ENCODE results near the gene GIPR. TPM values are rescaled to one million over a fixed set of nuclear protein-coding genes. Genes with fewer than 3 reads are reported as not detected.
A peak's percentile ranks its signal among the peaks of the same experiment; 100 is the strongest.

Gene GIPR
- total and polyA plus RNA-seq, 10 of the 15 experiments (the other 5 are each of a cell fraction or from before 2014, with no cell fraction given), result 1.7 to 26.3 (median 13.7) TPM

DNA sequence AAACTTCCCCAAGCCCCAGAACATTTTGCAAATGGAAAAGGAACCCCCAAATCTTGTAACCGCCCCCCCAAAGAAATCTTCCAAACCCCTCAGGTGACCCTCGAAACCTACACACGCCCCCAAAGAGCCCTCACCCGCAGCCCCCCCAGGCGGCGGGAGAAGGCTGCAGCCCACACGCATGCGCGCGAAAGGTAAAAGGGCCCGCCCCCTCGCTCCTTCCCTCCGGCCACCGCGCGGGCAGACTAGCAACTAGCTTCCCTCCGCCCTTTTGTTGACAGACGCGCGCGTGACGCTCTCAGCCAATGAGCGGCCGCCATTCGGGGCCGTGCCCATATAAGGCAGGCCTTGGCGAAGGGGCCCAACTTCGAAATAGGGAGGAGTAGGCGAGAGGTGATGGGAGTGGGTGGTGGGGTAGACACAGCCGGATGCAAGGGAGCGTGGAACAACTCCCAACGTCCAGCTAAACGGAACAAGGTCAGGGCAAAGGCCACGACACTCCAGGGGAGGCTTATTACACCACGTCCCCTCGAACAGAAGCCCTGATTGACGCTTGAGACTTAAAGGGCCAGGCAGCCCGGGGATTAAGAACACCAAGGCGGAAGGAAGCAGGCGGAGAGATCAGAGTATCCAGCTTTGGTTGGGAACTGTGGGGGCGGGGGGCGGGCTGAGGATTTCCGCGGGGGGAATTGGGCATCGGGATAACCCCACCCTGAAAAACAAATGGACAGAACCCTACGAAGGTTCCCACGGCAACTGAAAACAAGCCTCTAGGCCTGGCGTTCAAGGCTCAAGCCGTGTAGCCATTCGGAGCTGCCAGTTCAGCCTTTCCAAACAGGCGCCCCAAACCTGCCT, 49.3 kb downstream of the GIPR start (continued):
- TF ChIP-seq, protein P1, sequence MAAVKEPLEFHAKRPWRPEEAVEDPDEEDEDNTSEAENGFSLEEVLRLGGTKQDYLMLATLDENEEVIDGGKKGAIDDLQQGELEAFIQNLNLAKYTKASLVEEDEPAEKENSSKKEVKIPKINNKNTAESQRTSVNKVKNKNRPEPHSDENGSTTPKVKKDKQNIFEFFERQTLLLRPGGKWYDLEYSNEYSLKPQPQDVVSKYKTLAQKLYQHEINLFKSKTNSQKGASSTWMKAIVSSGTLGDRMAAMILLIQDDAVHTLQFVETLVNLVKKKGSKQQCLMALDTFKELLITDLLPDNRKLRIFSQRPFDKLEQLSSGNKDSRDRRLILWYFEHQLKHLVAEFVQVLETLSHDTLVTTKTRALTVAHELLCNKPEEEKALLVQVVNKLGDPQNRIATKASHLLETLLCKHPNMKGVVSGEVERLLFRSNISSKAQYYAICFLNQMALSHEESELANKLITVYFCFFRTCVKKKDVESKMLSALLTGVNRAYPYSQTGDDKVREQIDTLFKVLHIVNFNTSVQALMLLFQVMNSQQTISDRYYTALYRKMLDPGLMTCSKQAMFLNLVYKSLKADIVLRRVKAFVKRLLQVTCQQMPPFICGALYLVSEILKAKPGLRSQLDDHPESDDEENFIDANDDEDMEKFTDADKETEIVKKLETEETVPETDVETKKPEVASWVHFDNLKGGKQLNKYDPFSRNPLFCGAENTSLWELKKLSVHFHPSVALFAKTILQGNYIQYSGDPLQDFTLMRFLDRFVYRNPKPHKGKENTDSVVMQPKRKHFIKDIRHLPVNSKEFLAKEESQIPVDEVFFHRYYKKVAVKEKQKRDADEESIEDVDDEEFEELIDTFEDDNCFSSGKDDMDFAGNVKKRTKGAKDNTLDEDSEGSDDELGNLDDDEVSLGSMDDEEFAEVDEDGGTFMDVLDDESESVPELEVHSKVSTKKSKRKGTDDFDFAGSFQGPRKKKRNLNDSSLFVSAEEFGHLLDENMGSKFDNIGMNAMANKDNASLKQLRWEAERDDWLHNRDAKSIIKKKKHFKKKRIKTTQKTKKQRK (IDR thresholded peaks at IDR 0.05; ENCODE audit: low read depth, low read length), result no peak
- TF ChIP-seq SREBF1 (IDR thresholded peaks at IDR 0.05; ENCODE audit: low read length), result no peak; the same call in 1 of the 2 replicates
- peak; percentile 70; the same call in 1 of the 2 replicates for TF ChIP-seq EZH2 (IDR thresholded peaks at IDR 0.05; ENCODE audit: borderline replicate concordance, control insufficient read depth, low read depth, low read length)
- peak; percentile 83 for TF ChIP-seq FOXK2 (IDR thresholded peaks at IDR 0.05)
- TF ChIP-seq, protein P2, sequence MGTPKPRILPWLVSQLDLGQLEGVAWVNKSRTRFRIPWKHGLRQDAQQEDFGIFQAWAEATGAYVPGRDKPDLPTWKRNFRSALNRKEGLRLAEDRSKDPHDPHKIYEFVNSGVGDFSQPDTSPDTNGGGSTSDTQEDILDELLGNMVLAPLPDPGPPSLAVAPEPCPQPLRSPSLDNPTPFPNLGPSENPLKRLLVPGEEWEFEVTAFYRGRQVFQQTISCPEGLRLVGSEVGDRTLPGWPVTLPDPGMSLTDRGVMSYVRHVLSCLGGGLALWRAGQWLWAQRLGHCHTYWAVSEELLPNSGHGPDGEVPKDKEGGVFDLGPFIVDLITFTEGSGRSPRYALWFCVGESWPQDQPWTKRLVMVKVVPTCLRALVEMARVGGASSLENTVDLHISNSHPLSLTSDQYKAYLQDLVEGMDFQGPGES (IDR thresholded peaks at IDR 0.05), result peak; percentile 97
- peak; percentile 95 to 97 for TF ChIP-seq BHLHE40 (IDR thresholded peaks at IDR 0.05; ENCODE audit: borderline replicate concordance in 1 of 2, low read depth in 2 of 2, low read length in 1 of 2)
- no peak for TF ChIP-seq TCF7 (IDR thresholded peaks at IDR 0.05; ENCODE audit: borderline replicate concordance)
- no peak for TF ChIP-seq PAX8 (IDR thresholded peaks at IDR 0.05)
- TF ChIP-seq MTA2 (IDR thresholded peaks at IDR 0.05; ENCODE audit: low read depth), result peak; percentile 9
- TF ChIP-seq KLF5 (IDR thresholded peaks at IDR 0.05; ENCODE audit: partially characterized antibody), result peak; percentile 87
- peak; percentile 11; the same call in 1 of the 2 replicates for TF ChIP-seq LARP7 (IDR thresholded peaks at IDR 0.05)
- TF ChIP-seq SMAD5 (IDR thresholded peaks at IDR 0.05; ENCODE audit: low read depth), result peak; percentile 57; the same call in 1 of the 2 replicates
- peak; percentile 33; the same call in 1 of the 2 replicates for TF ChIP-seq SIN3A (IDR thresholded peaks at IDR 0.05; ENCODE audit: low read depth, low read length)
- TF ChIP-seq EP300 (IDR thresholded peaks at IDR 0.05; ENCODE audit: borderline replicate concordance in 1 of 2, control insufficient read depth in 1 of 2, low read depth in 2 of 2, low read length in 2 of 2), result peak in 1 of 2 experiments; percentile 51; a peak in 2 of 4 replicates
- TF ChIP-seq IRF5 (IDR thresholded peaks at IDR 0.05; ENCODE audit: borderline replicate concordance), result no peak
- TF ChIP-seq TCF12 (IDR thresholded peaks at IDR 0.05; ENCODE audit: low read depth, low read length), result 0 out of 2 replicates have a peak, but pooled peaks have one; percentile 16
- TF ChIP-seq RB1 (IDR thresholded peaks at IDR 0.05; ENCODE audit: borderline replicate concordance), result peak; percentile 78; the same call in 1 of the 2 replicates
- peak; percentile 89 for TF ChIP-seq IKZF1 (conservative IDR thresholded peaks at IDR 0.05)
- peak; percentile 57; the same call in 1 of the 2 replicates for TF ChIP-seq MEF2A (IDR thresholded peaks at IDR 0.05; ENCODE audit: insufficient read depth, low read depth, low read length)
- TF ChIP-seq SMC3 (IDR thresholded peaks at IDR 0.05; ENCODE audit: borderline replicate concordance, low read length), result 0 out of 2 replicates have a peak, but pooled peaks have one; percentile 19
- TF ChIP-seq POLR2AphosphoS2 (IDR thresholded peaks at IDR 0.05; ENCODE audit: low read depth, low read length), result peak; percentile 95
- peak; percentile 26; the same call in 1 of the 2 replicates for TF ChIP-seq MXI1 (IDR thresholded peaks at IDR 0.05; ENCODE audit: low read depth, low read length)
